ENCODE data around the gene ABHD12. TPM values are rescaled to one million over a fixed set of nuclear protein-coding genes. Genes with fewer than 3 reads are reported as not detected.

The ABHD12 gene
- total and polyA plus RNA-seq, 8 donors: 44.4 to 73.0 (median 57.5) TPM

DNA sequence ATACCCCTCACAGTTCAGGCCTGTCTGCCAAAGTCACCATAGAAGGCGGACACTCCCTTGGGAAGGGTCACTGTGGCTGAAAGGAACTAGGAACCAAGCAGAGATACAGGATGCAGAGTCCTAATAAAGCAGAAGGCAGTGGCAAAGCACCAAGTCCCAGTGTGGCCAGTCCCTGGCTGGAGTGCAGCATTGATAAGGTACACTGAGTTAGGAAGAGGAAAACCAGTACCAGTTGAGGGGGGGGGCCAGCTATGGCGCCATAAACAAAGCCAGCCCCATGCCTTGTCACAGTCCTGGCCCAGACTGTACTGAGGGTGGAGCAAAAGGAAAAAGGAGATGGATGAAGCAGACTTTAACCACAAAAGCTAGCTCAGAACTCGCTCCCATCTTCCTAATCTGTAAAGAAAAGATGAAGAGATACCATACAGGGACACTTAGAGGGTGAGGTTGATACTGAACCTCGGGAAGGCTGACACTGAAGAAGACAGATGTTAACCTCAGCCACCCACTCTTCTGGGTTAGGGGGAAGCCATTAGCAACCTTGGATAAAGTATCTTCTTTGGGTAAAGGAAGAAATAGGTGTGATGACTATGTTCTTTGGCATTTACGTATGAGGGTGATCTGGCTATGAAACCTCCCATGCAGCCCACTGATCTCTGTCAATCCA lies 7.8 kb downstream of the ABHD12 start:
- peak in 1 of 4 donors; percentile 34 for ATAC-seq
- TF ChIP-seq, protein P1, sequence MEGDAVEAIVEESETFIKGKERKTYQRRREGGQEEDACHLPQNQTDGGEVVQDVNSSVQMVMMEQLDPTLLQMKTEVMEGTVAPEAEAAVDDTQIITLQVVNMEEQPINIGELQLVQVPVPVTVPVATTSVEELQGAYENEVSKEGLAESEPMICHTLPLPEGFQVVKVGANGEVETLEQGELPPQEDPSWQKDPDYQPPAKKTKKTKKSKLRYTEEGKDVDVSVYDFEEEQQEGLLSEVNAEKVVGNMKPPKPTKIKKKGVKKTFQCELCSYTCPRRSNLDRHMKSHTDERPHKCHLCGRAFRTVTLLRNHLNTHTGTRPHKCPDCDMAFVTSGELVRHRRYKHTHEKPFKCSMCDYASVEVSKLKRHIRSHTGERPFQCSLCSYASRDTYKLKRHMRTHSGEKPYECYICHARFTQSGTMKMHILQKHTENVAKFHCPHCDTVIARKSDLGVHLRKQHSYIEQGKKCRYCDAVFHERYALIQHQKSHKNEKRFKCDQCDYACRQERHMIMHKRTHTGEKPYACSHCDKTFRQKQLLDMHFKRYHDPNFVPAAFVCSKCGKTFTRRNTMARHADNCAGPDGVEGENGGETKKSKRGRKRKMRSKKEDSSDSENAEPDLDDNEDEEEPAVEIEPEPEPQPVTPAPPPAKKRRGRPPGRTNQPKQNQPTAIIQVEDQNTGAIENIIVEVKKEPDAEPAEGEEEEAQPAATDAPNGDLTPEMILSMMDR (IDR thresholded peaks at IDR 0.05): no peak

DNA sequence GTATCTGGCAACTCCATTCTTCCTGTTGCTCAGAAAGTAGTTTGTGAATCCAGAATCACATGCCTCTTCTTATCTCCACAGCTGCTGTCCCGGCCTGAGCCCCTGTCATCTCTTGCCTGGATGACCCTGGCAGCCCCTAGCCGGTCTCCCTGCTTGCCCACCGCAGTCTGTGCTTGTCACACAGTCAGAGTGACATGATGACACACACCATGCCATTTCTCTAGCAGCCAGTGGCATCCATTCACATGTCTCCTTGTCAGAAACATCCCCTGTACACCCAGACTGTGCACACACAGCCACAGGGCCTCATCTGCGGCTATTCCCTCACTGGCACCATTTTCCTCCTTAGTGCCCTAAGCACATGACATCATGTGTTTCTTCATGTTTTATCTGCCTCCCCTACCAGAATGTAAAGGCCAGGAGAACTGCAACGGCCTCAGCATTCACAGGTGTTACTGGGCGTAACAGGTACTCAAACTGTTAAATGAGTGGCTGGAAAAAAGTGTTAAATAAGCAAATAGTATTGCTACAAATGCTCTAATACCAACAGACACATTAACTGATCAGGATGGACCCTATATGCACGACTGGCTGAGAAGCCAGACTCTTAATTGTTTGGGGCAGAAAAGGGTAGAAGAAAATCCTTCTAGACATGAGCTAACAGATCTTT lies 9.6 kb downstream of the ABHD12 start:
- TF ChIP-seq, protein P1 (IDR thresholded peaks at IDR 0.05): no peak
- 71 to 72% methylated on average over 7 of the region's 7 CpGs for WGBS, 2 donors
- FAIRE-seq (no peak), DNase-seq (no peak), ATAC-seq (no peak)
- Histone ChIP-seq H3K4me1 (peaks cover 6 to 18% (median 16%) of the 10 kb centered on the region in 3 donors), H3K4me3 (no peak overlapping the region), H3K36me3 (no peaks in the 10 kb centered on the region), H3K27ac (no peak overlapping the region), H3K9me3 (no peaks in the 10 kb centered on the region), H3K27me3 (no peaks in the 10 kb centered on the region)
- intact Hi-C loops (cut with DNase I): no loop called here

More for the DNA sequence above, 7.8 kb downstream of the ABHD12 start:
- Histone ChIP-seq H3K4me3 (no peak overlapping the region), H3K9me3 (no peaks in the 10 kb centered on the region), H3K4me1 (peaks cover 6 to 18% (median 16%) of the 10 kb centered on the region in 3 donors), H3K36me3 (no peaks in the 10 kb centered on the region), H3K27me3 (no peaks in the 10 kb centered on the region), H3K27ac (no peak overlapping the region)
- intact Hi-C loops (cut with DNase I): no loop called here
- no peak for DNase-seq
- FAIRE-seq: no peak
- WGBS, 2 donors: 75 to 76% methylated on average over 5 of the region's 5 CpGs

DNA sequence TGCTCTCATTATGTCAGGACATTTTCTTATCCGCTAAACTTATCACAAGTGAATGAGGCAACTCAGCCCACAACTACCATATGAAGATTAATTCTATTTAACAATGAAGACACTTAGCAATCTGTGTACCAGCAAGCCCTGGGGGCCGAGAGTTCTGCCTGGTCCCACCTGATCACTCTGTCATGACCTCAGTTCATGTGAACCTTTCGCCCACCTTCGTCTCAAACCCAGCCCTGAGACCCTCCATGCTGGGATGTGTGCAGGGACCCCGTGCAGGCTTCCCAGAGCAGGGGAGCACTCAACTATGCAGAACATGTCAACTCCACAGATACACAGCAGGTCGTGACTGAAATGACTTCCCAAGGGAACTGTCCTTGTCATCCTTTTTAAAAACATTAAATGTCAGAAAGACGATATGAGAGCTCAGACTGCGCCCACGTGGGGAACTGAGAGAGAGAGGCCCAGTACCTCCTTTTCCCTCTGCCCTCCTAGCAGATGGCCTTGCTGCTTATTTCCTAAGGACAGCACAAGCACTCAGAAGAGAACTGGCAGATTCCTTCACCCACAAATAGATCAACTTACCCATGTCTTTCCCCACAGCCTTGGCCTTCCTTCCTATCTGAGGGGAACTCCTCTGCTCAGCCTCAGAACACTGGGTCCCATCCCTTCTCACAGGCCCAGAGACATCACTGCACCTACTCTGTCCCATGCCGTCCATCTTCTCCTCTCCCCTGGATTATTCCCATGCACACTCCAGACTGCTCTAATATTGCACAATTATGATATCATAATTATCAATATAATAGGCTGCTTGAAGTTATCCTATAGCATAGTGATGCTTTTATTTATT lies 11.5 kb downstream of the ABHD12 start:
- 63 to 65% methylated on average over 10 of the region's 10 CpGs for WGBS, 2 donors
- intact Hi-C loops (cut with DNase I): no loop called here
- H3K4me3 ChIP-seq: no peak overlapping the region
- FAIRE-seq (no peak), DNase-seq (no peak), ATAC-seq (peak in 1 of 4 donors; percentile 7)
- no peaks in the 10 kb centered on the region for H3K9me3 ChIP-seq
- H3K4me1 ChIP-seq: peaks cover 0 to 13% (median 12%) of the 10 kb centered on the region in 3 donors
- H3K36me3 ChIP-seq: no peaks in the 10 kb centered on the region
- TF ChIP-seq, protein P1 (IDR thresholded peaks at IDR 0.05): no peak
- H3K27me3 ChIP-seq: no peaks in the 10 kb centered on the region
- no peak overlapping the region for H3K27ac ChIP-seq

DNA sequence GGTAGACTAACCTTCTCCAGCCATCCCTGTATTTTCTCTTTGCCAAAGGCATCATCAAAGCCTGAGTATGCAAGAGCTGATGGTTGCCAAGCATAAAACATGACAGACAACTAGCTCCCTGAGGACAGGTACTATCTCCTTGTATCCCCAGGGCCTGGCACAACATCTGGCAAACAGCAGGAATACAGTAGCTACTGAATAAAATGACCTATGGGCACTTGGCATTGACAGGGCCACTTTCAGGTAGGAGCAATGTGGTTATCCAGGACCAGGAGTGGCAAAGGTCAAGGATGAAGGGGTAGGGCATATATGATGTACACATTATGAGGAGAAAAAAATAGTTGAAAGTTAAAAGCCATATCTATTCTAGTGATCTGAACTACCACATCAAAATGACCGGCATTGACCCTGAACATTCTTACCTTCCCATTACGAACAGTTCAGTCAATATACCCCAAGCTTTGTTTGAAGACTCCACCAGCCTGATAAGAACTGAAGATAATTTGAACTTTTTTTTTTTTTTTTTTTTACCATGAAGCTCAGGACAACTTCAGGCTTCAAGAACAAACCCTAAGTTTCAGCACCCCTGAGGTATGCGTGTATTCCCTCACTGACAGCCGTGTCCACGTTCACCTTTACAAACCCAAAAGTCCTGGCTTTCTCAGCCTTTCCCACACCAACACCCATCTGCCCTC lies 12.3 kb downstream of the ABHD12 start:
- H3K4me1 ChIP-seq: peaks cover 0 to 13% (median 9%) of the 10 kb centered on the region in 3 donors
- intact Hi-C loops (cut with DNase I): no loop called here
- 41 to 50% methylated on average over 5 of the region's 5 CpGs for WGBS, 2 donors
- no peak for FAIRE-seq
- DNase-seq: no peak
- no peak overlapping the region for H3K27ac ChIP-seq
- H3K27me3 ChIP-seq: no peaks in the 10 kb centered on the region
- TF ChIP-seq, protein P1 (IDR thresholded peaks at IDR 0.05): no peak
- peak in 1 of 4 donors; percentile 55 for ATAC-seq
- H3K36me3 ChIP-seq: no peaks in the 10 kb centered on the region
- no peak overlapping the region for H3K4me3 ChIP-seq
- no peaks in the 10 kb centered on the region for H3K9me3 ChIP-seq

Data from pancreas (tissue), 10 donors.